K562 treated with DMSO at 1 percent for 48 hours (cell line): Measurements from ENCODE around the gene INSYN2A. TPM values are rescaled to one million over a fixed set of nuclear protein-coding genes. Genes with fewer than 3 reads are reported as not detected.

ENCODE experiments used
- total RNA-seq: library from RNA; unstranded; fragments of 300-600 nt; gene quantifications from 2 replicates; pipeline ENCODE4 v1.2.3, GENCODE V29; 2022; ENCODE audit warnings: low replicate concordance; ENCODE audit errors: extremely low read depth

INSYN2A gene
- not detected in 2 replicates for total RNA-seq

GRCh38 chr10:127196282-127197153 is at the start of gene INSYN2A:
TSS of gene INSYN2A (minus strand) at chr10:127196591. CDS start at chr10:127176395, 20,196 bp downstream.

